Adrenal gland (tissue), 5 donors: Measurements from ENCODE around the gene PRKCZ.

Experiments
- POLR2A ChIP-seq, 2 donors: fragments of 450-650 bp; IDR thresholded peaks; one replicate each; pipeline ENCODE4 v1.6.1; 2017; ENCODE audit warnings: antibody characterized with exemption in 2 of 2, mild to moderate bottlenecking in 2 of 2, moderate library complexity in 1 of 2
- TF ChIP-seq, protein P1 (sequence below), 6 experiments: fragments of 450-650 bp in 4 of 6; fragments of 200-600 bp in 2 of 6; sonication (generic) in 1 of 6; IDR thresholded peaks; 1 replicate in 5 of 6; 2 replicates in 1 of 6; pipeline versions ENCODE4 v1.5.1 to v1.8.0; 2016 to 2021; ENCODE audit warnings: antibody characterized with exemption in 6 of 6, mild to moderate bottlenecking in 2 of 6, moderate library complexity in 1 of 6
- donor health status: DM: no; HTN: no; CAD: no.

DNA sequence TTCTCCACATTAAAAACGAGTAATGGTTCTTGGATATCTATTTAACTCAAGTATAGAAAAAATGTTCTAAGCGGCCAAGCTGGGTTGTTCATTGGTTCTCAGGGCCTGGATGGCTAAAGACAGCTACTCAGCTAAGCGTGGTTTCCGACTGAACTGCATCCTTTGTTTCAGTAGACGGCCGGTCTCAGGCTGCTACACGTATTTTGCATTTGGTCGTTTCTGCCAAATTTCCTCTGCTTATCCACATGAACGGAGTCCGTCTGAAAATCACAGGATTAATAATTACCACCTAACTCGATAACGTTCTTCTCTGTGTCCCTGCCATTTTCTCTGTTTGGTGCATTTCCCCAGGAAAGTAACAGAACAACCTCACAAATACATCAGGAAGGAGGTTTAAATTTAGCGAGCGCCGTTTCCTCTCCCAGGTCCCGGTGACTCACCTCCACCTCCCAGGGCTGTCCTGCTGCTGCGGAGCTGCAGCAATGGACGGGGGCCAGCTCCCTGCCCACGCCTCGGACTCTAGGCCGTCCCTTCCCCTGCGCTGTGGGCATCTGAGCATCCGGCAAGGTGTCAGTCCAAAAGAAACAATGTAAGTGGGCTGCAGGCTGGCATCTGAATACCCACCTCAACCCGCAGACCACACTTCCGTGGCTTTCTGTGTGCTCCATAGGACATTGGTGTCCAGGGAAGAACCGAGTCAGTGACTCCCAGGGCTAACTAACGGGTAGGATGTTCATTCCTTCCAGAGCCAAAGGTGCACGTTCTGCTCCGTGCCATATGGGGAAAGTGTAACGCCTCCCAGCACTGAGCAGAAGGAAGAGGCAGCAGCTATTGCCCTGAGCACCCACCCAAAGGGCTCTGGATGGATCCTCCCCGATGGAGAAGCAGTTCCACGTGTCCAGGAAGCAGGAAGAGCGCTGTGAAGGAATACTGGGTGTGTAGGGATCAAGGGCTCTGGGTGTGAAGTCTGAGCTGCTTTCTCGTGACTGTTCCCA is 35.2 kb upstream of the PRKCZ start:
- no peak for TF ChIP-seq POLR2A (IDR thresholded peaks at IDR 0.05)
- TF ChIP-seq, protein P1, sequence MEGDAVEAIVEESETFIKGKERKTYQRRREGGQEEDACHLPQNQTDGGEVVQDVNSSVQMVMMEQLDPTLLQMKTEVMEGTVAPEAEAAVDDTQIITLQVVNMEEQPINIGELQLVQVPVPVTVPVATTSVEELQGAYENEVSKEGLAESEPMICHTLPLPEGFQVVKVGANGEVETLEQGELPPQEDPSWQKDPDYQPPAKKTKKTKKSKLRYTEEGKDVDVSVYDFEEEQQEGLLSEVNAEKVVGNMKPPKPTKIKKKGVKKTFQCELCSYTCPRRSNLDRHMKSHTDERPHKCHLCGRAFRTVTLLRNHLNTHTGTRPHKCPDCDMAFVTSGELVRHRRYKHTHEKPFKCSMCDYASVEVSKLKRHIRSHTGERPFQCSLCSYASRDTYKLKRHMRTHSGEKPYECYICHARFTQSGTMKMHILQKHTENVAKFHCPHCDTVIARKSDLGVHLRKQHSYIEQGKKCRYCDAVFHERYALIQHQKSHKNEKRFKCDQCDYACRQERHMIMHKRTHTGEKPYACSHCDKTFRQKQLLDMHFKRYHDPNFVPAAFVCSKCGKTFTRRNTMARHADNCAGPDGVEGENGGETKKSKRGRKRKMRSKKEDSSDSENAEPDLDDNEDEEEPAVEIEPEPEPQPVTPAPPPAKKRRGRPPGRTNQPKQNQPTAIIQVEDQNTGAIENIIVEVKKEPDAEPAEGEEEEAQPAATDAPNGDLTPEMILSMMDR (IDR thresholded peaks at IDR 0.05): no peak
